IPS-18c (cell line): ENCODE measurements around the gene RCBTB1.
"Not testable (repeated sequence)": the region's sequence is repeated elsewhere in the genome, so short reads cannot be mapped to it uniquely, and the experiment has no call there.

Source experiments
- H3K4me3 ChIP-seq: 2 replicates; pipeline ENCODE4 v1.7.0; 2013; ENCODE audit warnings: low read depth, mild to moderate bottlenecking, low read length, moderate library complexity; ENCODE audit not compliant: insufficient read depth
- H3K9me3 ChIP-seq: one replicate; pipeline ENCODE4 v1.6.1; 2013; ENCODE audit warnings: mild to moderate bottlenecking, low read length, moderate library complexity; ENCODE audit not compliant: control insufficient read depth, insufficient read depth

Gene RCBTB1

GRCh38 chr13:49608651-49609331, 23.4 kb upstream of the RCBTB1 start:
- Histone ChIP-seq H3K9me3 (no peaks in the 10 kb centered on the region), H3K4me3 (no peak overlapping the region)

GRCh38 chr13:49607761-49608160, 22.4 kb upstream of the RCBTB1 start:
- Histone ChIP-seq H3K4me3 (no peak overlapping the region), H3K9me3 (no peaks in the 10 kb centered on the region)

- Histone ChIP-seq H3K9me3 (no peaks in the 10 kb centered on the region), H3K4me3 (no peak overlapping the region)
Measured at GRCh38 chr13:49606747-49607648, 21.6 kb upstream of the RCBTB1 start.

- H3K9me3 ChIP-seq: no peaks in the 10 kb centered on the region
Measured at GRCh38 chr13:49604570-49604969, 19.2 kb upstream of the RCBTB1 start.

GRCh38 chr13:49602615-49603014, 17.3 kb upstream of the RCBTB1 start:
- not testable (repeated sequence) for H3K4me3 ChIP-seq, H3K9me3 ChIP-seq

More at GRCh38 chr13:49604570-49604969, 19.2 kb upstream of the RCBTB1 start:
- H3K4me3 ChIP-seq: no peak overlapping the region

- no peaks in the 10 kb centered on the region for H3K9me3 ChIP-seq
- no peak overlapping the region for H3K4me3 ChIP-seq
Measured at GRCh38 chr13:49602005-49602404, 16.6 kb upstream of the RCBTB1 start.

GRCh38 chr13:49597043-49597641, 11.8 kb upstream of the RCBTB1 start:
- Histone ChIP-seq H3K9me3 (no peaks in the 10 kb centered on the region), H3K4me3 (no peak overlapping the region)

- Histone ChIP-seq H3K9me3 (peaks cover 1% of the 10 kb centered on the region), H3K4me3 (no peak overlapping the region)
Measured at GRCh38 chr13:49596221-49596620, 10.9 kb upstream of the RCBTB1 start.

- H3K4me3 ChIP-seq: no peak overlapping the region
Measured at GRCh38 chr13:49594576-49594975, 9.2 kb upstream of the RCBTB1 start.

GRCh38 chr13:49593876-49594275, 8.5 kb upstream of the RCBTB1 start:
- H3K4me3 ChIP-seq, H3K9me3 ChIP-seq: not testable (repeated sequence)

More at GRCh38 chr13:49594576-49594975, 9.2 kb upstream of the RCBTB1 start:
- peaks cover 3% of the 10 kb centered on the region for H3K9me3 ChIP-seq

GRCh38 chr13:49590714-49591113, 5.4 kb upstream of the RCBTB1 start:
- H3K4me3 ChIP-seq, H3K9me3 ChIP-seq: not testable (repeated sequence)

GRCh38 chr13:49587311-49587847, 2.0 kb upstream of the RCBTB1 start:
- no peak overlapping the region for H3K4me3 ChIP-seq
- H3K9me3 ChIP-seq: peaks cover 3% of the 10 kb centered on the region

GRCh38 chr13:49586717-49587116, 1.4 kb upstream of the RCBTB1 start:
- Histone ChIP-seq H3K9me3 (peaks cover 3% of the 10 kb centered on the region), H3K4me3 (no peak overlapping the region)

GRCh38 chr13:49584771-49585182, 581 bp downstream of the RCBTB1 start:
- H3K9me3 ChIP-seq: no peaks in the 10 kb centered on the region
- H3K4me3 ChIP-seq: peak overlapping the region; percentile 94

GRCh38 chr13:49580980-49581680, 4.2 kb downstream of the RCBTB1 start:
- Histone ChIP-seq H3K9me3 (no peaks in the 10 kb centered on the region), H3K4me3 (no peak overlapping the region)

- no peaks in the 10 kb centered on the region for H3K9me3 ChIP-seq
- no peak overlapping the region for H3K4me3 ChIP-seq
Measured at GRCh38 chr13:49579501-49579900, 5.9 kb downstream of the RCBTB1 start.
